Tibial nerve (tissue), 4 donors: ENCODE data around the gene ZNRD2. TPM values are rescaled to one million over a fixed set of nuclear protein-coding genes. Genes with fewer than 3 reads are reported as not detected.

Experiments
- DNase-seq, 2 donors: peaks; one replicate each; pipeline ENCODE4 v3.0.0-alpha.2; 2019; ENCODE audit warnings: low spot score in 2 of 2
- H3K27ac ChIP-seq, 4 donors: fragments of 200-600 bp; sonication (generic) in 3 of 4; one replicate each; pipeline ENCODE4 v1.5.1; 2017 to 2019; ENCODE audit warnings: mild to moderate bottlenecking in 1 of 4
- H3K27me3 ChIP-seq, 2 donors: fragments of 200-600 bp; sonication (generic) in 1 of 2; one replicate each; pipeline versions ENCODE4 v1.5.1 to v1.6.0; 2017 to 2019
- H3K36me3 ChIP-seq, 3 donors: fragments of 200-600 bp; sonication (generic); one replicate each; pipeline ENCODE4 v1.5.1; 2018 to 2019
- H3K4me1 ChIP-seq, 4 donors: fragments of 200-600 bp; sonication (generic) in 3 of 4; one replicate each; pipeline ENCODE4 v1.5.1; 2017 to 2019
- H3K4me3 ChIP-seq, 4 donors: fragments of 200-600 bp; sonication (generic) in 3 of 4; one replicate each; pipeline ENCODE4 v1.5.1; 2017 to 2019; ENCODE audit warnings: mild to moderate bottlenecking in 1 of 4, moderate library complexity in 1 of 4
- H3K9me3 ChIP-seq, 4 donors: fragments of 200-600 bp; sonication (generic) in 3 of 4; one replicate each; pipeline ENCODE4 v1.5.1; 2017 to 2019
- EP300 ChIP-seq, 2 donors: sonication (generic); formaldehyde crosslinking; IDR thresholded peaks; one replicate each; pipeline ENCODE4 v1.6.1; 2017; ENCODE audit warnings: antibody characterized with exemption in 2 of 2, mild to moderate bottlenecking in 1 of 2
- POLR2A ChIP-seq, 2 donors: fragments of 450-650 bp; IDR thresholded peaks; one replicate each; pipeline ENCODE4 v1.6.1; 2017; ENCODE audit warnings: antibody characterized with exemption in 2 of 2, mild to moderate bottlenecking in 2 of 2, moderate library complexity in 2 of 2
- WGBS, 2 donors: methylation state at CpG; one replicate each; pipeline ENCODE4 v1.1.5; 2018; 5-methylcytosine and 5-hydroxymethylcytosine counted together
- total RNA-seq, 4 donors: library from RNA; depleted of rRNA; stranded (reverse); fragments of >200 nt; gene quantifications; one replicate each; pipeline ENCODE4 v1.1.0, GENCODE V29; 2016
- TF ChIP-seq, protein P1 (sequence below), 5 experiments: fragments of 200-600 bp in 3 of 5; fragments of 450-650 bp in 2 of 5; sonication (generic) in 3 of 5; IDR thresholded peaks; one replicate each; pipeline ENCODE4 v1.5.1; 2016 to 2019; ENCODE audit warnings: antibody characterized with exemption in 5 of 5, mild to moderate bottlenecking in 3 of 5, moderate library complexity in 2 of 5

ZNRD2 gene
- total RNA-seq, 4 donors from 2014 or later: 49.6 to 70.8 (median 56.5) TPM

DNA sequence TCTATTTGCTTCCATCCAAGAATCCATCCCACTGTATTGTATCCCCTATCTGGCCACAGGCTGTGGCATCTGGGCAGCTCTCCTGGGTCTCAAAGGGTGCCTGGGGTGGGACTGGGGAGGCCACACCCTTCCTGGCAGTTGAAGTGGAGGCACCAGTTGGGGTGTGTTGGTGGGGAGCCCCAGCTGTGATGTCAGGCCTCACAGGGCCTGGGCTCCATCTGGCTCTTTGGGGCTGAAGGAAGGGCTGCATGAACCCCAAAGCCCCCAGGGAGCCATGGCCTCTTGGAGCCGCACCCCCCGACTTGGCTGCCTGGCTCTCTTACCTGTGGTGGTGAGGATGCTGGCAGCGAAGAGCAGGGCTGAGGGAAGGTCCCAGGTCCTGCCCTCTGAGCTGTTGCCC lies 24.9 kb downstream of the ZNRD2 start:
- Histone ChIP-seq H3K9me3 (no peaks in the 10 kb centered on the region), H3K36me3 (peaks cover 7 to 64% (median 16%) of the 10 kb centered on the region in 3 donors), H3K4me3 (no peak overlapping the region), H3K27me3 (no peaks in the 10 kb centered on the region), H3K4me1 (peaks cover 0 to 54% (median 17%) of the 10 kb centered on the region in 4 donors), H3K27ac (peak overlapping the region in 3 of 4 donors; percentile 46 to 85 (median 69))
- no peak for DNase-seq
- TF ChIP-seq POLR2A (IDR thresholded peaks at IDR 0.05) (no peak), EP300 (IDR thresholded peaks at IDR 0.05) (no peak)
- TF ChIP-seq, protein P1, sequence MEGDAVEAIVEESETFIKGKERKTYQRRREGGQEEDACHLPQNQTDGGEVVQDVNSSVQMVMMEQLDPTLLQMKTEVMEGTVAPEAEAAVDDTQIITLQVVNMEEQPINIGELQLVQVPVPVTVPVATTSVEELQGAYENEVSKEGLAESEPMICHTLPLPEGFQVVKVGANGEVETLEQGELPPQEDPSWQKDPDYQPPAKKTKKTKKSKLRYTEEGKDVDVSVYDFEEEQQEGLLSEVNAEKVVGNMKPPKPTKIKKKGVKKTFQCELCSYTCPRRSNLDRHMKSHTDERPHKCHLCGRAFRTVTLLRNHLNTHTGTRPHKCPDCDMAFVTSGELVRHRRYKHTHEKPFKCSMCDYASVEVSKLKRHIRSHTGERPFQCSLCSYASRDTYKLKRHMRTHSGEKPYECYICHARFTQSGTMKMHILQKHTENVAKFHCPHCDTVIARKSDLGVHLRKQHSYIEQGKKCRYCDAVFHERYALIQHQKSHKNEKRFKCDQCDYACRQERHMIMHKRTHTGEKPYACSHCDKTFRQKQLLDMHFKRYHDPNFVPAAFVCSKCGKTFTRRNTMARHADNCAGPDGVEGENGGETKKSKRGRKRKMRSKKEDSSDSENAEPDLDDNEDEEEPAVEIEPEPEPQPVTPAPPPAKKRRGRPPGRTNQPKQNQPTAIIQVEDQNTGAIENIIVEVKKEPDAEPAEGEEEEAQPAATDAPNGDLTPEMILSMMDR (IDR thresholded peaks at IDR 0.05): no peak
- 70% methylated on average over 2 of the region's 3 CpGs; no CpG with 5 or more reads in 1 of the 2 donors for WGBS, 2 donors

DNA sequence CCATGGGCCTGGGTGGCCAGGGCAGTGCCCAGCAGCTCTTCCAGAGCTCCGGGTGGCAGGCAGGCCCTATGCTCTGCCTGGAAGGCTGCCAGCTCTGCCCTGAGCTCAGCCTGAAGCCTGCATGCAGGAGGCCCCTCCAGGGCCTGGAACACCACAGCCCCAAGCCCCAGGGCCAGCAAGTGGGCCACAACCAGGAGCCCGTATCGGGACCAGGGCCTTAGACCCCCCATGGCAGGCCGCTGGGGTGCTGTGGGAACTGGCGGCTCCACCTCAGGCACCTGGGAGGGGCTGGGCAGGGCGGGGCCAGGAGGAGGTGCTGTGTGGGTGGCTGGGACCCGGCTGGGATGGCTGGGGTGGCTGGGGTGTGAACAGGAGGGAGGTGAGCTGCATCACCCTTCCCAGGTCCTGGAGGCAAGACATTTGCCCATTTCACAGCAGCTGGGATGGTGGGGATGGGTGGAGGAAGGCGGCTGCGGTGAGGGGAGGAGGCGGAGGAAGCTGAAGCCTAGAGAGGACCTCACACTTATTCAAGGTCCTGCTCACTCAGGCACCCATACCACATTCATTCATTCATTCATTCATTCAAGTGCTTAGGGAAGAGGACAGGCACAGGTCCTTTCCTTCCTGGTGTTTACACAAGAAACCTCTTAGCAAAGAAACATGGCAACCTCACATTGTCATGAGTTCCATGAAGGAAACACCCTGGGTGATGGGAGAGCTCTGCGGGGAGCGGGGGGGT lies 25.4 kb downstream of the ZNRD2 start, which contains the start of gene KCNK7:
TSS of gene KCNK7 (minus strand) at position 258 of the 739 bp plus-strand sequence. CDS start at position 230, 28 bp downstream.
- H3K27ac ChIP-seq: peak within 1 kb of the TSS in 3 of 4 donors; percentile 46 to 85 (median 69)
- no peak for TF ChIP-seq EP300 (IDR thresholded peaks at IDR 0.05)
- no peak for TF ChIP-seq POLR2A (IDR thresholded peaks at IDR 0.05)
- TF ChIP-seq, protein P1 (IDR thresholded peaks at IDR 0.05): no peak
- peaks cover 0 to 48% (median 15%) of the 10 kb centered on the region in 4 donors for H3K4me1 ChIP-seq
- H3K9me3 ChIP-seq: no peaks in the 10 kb centered on the region
- peaks cover 7 to 64% (median 16%) of the 10 kb centered on the region in 3 donors for H3K36me3 ChIP-seq
- no peak for DNase-seq
- no peak within 1 kb of the TSS for H3K4me3 ChIP-seq
- no peaks in the 10 kb centered on the region for H3K27me3 ChIP-seq
- 51 to 68% methylated on average over 7 to 12 of the region's 12 CpGs for WGBS, 2 donors

DNA sequence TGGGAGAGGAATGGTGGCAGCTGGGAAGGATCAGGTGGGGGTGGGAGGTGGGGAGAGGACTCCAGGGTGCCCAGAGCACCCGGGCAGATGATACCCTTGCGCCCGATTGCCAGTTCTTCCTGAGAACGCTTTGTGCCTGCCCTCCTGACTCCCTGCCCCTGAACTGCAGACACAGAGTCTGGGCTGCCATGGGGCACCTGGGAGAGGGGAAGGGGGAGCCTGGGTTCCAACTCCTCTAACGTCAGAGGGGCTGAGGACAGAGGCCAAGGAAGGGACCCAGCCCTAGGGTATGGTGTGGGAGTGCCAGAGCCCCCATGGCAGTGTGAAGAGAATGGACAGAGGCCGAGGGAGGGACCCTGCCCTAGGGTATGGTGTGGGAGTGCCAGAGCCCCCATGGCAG lies 26.2 kb downstream of the ZNRD2 start:
- H3K4me1 ChIP-seq: peaks cover 0 to 40% (median 15%) of the 10 kb centered on the region in 4 donors
- H3K27me3 ChIP-seq: no peaks in the 10 kb centered on the region
- TF ChIP-seq POLR2A (IDR thresholded peaks at IDR 0.05) (no peak), EP300 (IDR thresholded peaks at IDR 0.05) (no peak)
- TF ChIP-seq, protein P1 (IDR thresholded peaks at IDR 0.05): no peak
- peak overlapping the region in 1 of 4 donors; percentile 69 for H3K27ac ChIP-seq
- H3K9me3 ChIP-seq: no peaks in the 10 kb centered on the region
- no peak overlapping the region for H3K4me3 ChIP-seq
- 66 to 72% methylated on average over 6 of the region's 6 CpGs for WGBS, 2 donors
- DNase-seq: no peak
- H3K36me3 ChIP-seq: peaks cover 7 to 64% (median 16%) of the 10 kb centered on the region in 3 donors

DNA sequence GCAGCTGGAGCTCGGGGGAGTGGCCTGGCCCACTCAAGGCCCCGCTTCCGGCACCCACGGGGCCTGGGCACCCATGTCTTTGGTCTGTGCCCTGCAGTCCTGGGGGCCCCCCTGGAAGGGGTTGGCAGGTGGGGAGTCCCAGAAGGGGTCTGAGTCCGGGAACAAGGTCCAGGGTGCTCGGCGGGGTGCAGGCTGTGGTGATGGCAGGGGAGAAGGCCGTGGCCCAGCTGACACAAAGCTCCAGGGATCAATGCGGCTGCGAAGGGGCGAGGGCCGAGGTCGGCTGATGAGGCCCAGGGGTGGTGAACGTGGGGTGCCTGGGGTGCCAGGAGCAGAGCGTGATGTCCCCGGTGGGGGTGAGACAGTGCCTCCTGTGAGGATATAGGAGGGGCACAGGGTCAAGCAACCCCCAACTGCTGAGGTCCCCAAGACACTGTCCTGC lies 28.0 kb downstream of the ZNRD2 start:
- WGBS, 2 donors: 82 to 84% methylated on average over 15 to 16 of the region's 16 CpGs
- Histone ChIP-seq H3K4me1 (peaks cover 0 to 27% (median 11%) of the 10 kb centered on the region in 4 donors), H3K36me3 (peaks cover 7 to 70% (median 18%) of the 10 kb centered on the region in 3 donors), H3K27me3 (no peaks in the 10 kb centered on the region), H3K4me3 (no peak overlapping the region), H3K9me3 (no peaks in the 10 kb centered on the region), H3K27ac (no peak overlapping the region)
- TF ChIP-seq, protein P1 (IDR thresholded peaks at IDR 0.05): no peak
- TF ChIP-seq EP300 (IDR thresholded peaks at IDR 0.05) (no peak), POLR2A (IDR thresholded peaks at IDR 0.05) (no peak)
- DNase-seq: no peak
